DMS 273 (cell line): Measurements from ENCODE around the gene TERC.

Experiments
- DNase-seq: peaks from one replicate; lab custom pipeline; 2025; ENCODE audit not compliant: unreplicated experiment; lab: John Stamatoyannopoulos, UW

TERC gene

GRCh38 chr3:169764882-169765612 lies at the start of gene TERC:
TSS of gene TERC (minus strand) at chr3:169765060.
- DNase-seq, result peak; percentile 99

- DNase-seq, result peak; percentile 22
These were observed 49.1 kb upstream of the TERC start for GRCh38 chr3:169813757-169814517.

GRCh38 chr3:169813278-169813677 lies 48.4 kb upstream of the TERC start:
- no peak for DNase-seq

GRCh38 chr3:169812332-169813235 lies 47.7 kb upstream of the TERC start, which contains the start of the genes LRRC34 and LRRIQ4:
TSS of gene LRRC34 (minus strand) at chr3:169812904. CDS start at chr3:169812548, 356 bp downstream.
TSS of gene LRRIQ4 (plus strand) at chr3:169812870. CDS start at chr3:169821922, 9,052 bp downstream.
- DNase-seq, result peak; percentile 92

DNA sequence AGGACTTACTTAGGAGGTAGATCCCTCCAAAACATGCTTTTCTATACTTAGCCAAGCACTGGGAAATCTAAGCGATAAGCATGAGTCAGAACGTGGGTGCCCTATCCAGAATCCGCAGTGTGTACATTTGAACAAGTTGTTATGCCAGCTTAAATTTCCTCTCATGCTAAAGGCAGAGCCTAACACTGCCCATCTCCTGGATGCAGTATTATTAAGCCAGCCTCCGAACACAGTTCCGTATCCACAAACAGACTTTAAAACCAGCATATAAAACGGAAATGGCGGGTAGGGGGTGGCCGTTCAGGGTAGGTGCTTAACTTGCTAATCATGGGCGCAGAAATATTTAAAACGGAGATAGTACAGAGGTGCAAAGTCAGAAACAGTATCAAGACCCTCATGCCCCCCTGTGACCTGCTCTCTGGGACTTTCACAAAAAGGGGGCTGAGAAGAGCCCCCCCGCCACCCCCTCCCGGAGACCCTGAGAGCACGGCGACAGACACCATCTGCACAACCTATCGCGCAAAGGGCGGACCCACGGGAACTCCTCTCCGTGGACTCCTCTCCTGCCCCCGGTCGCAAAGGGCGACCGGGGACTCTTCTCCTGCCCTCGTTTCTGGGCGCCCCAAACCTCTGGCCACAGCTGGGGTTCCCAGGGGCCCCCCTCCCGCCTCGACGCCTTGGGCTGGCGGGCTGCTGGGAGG lies 46.9 kb upstream of the TERC start:
- peak; percentile 80 for DNase-seq

GRCh38 chr3:169809230-169809795 lies 44.5 kb upstream of the TERC start:
- no peak for DNase-seq

GRCh38 chr3:169804681-169805080 lies 39.8 kb upstream of the TERC start:
- no peak for DNase-seq

DNA sequence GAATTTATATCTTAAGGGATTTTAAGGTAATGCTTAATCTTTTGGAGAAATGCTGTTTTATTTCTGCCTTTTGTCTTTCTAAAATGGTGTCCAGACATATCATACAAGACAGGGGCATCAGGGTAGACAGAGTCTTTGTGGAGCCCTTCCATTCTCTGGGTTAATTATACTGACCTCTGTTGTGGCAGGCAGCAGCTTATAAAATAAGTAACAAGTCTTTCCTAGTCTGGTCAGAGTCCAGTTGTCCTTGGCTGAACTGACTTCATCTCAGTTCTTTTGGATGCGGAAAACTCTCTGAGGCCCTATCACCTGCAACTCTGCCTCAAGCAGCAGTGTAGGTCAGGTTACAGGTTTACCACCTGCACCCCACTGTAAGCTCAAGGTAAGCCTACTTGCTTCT lies 27.5 kb upstream of the TERC start:
- no peak for DNase-seq

- no peak for DNase-seq
These were observed 26.0 kb upstream of the TERC start for GRCh38 chr3:169790687-169791429.

DNA sequence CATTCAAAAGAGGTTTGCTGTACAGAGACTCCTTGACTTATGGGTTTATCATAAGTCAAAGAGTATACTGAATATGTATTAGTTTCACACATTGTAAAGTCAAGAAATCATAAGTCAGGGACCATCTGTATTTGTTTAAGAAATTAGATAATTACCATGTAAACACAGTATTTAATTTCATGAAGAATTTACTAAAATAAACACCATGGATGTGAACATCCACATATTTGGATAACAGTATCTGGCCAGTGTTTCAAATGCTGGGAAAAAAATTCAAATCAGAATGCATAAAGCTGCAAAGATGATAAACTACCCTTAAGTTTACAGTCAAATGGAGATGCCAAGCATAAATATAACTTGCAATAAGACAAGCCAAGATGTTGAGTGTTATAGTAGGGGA lies 25.4 kb upstream of the TERC start:
- DNase-seq, result no peak

GRCh38 chr3:169787791-169788190 lies 22.9 kb upstream of the TERC start:
- DNase-seq, result no peak

DNA sequence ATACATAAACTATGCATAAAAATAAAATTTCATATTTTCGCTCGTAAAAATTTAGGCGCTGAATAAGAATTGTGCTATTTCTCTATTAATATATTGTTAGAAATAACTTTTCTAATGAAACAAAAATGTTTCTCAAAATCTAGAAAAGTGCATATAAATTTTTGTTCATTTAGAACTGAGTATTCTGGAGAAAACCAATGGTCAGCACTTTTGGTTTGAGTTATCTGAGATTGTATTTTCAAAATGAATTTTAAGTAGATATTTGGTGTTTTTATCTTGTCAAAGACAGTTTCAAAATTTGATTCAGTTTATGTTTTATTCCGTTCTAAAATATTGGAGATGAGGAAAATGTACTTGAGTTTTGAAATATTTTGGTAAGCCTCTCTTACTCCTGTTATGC lies 22.3 kb upstream of the TERC start:
- DNase-seq, result no peak

- no peak for DNase-seq
These were observed 16.5 kb upstream of the TERC start for GRCh38 chr3:169781209-169781855.

- no peak for DNase-seq
These were observed 15.9 kb upstream of the TERC start for GRCh38 chr3:169780742-169781141.

DNA sequence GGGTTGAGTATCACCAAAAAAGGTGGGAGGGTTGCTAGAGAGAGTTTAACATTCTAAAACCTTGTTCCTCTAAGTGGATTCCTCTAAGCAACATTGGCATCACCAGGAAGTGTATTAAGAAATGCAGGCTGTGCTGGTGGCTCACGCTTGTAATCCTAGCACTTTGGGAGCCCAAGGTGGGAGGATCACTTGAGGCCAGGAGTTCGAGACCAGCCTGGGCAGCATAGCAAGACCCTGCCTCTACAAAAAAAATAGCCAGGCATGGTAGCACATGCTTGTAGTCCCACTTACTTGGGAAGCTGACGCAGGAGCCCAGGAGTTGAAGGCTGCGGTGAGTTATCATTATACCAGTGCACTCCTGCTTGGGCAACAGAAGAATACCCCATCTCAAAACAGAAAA lies 13.0 kb upstream of the TERC start:
- DNase-seq, result no peak

- no peak for DNase-seq
These were observed 9.3 kb upstream of the TERC start for GRCh38 chr3:169774186-169774585.

GRCh38 chr3:169772897-169773816 lies 8.3 kb upstream of the TERC start, which contains the start of gene MYNN:
TSS of gene MYNN (plus strand) at chr3:169773396. CDS start at chr3:169774296, 900 bp downstream.
- DNase-seq, result peak; percentile 97
